WERI-Rb-1 (cell line): ENCODE measurements around the gene AOPEP.

Experiments used
- DNase-seq: peaks from one replicate; pipeline ENCODE4 v3.0.0-alpha.2; 2020
- H3K27ac ChIP-seq: fragments of 250-450 bp; sonication (Bioruptor Pico); 2 replicates; pipeline ENCODE4 v1.5.1; 2020; ENCODE audit warnings: mild to moderate bottlenecking, moderate library complexity
- H3K27me3 ChIP-seq: fragments of 250-450 bp; sonication (Bioruptor Pico); 2 replicates; pipeline ENCODE4 v1.5.1; 2021; ENCODE audit warnings: mild to moderate bottlenecking, low read depth, moderate library complexity; ENCODE audit not compliant: insufficient read depth, severe bottlenecking
- H3K36me3 ChIP-seq: fragments of 250-450 bp; sonication (Bioruptor Pico); 2 replicates; pipeline ENCODE4 v1.5.1; 2020; ENCODE audit warnings: mild to moderate bottlenecking, moderate library complexity
- H3K4me3 ChIP-seq: 2 replicates; pipeline ENCODE4 v1.5.1; 2011; ENCODE audit warnings: low read depth, mild to moderate bottlenecking, control low read depth, low read length
- H3K9me3 ChIP-seq: fragments of 250-450 bp; sonication (Bioruptor Pico); 2 replicates; pipeline ENCODE4 v1.5.1; 2021; ENCODE audit warnings: mild to moderate bottlenecking, moderate library complexity; ENCODE audit not compliant: severe bottlenecking
- CTCF ChIP-seq: IDR thresholded peaks from 2 replicates; pipeline ENCODE4 v1.5.1; 2011; ENCODE audit warnings: low read depth, mild to moderate bottlenecking, control low read depth, inconsistent platforms, low read length

Gene AOPEP

GRCh38 chr9:94895668-94896067 lies 169.2 kb downstream of the AOPEP start:
- H3K9me3 ChIP-seq = peaks cover 7% of the 10 kb centered on the region
- H3K4me3 ChIP-seq = no peak overlapping the region
- H3K27ac ChIP-seq = no peak overlapping the region
- no peaks in the 10 kb centered on the region for H3K27me3 ChIP-seq
- no peak for DNase-seq
- no peaks in the 10 kb centered on the region for H3K36me3 ChIP-seq
- no peak for TF ChIP-seq CTCF

GRCh38 chr9:94896512-94896911 lies 170.0 kb downstream of the AOPEP start:
- no peak overlapping the region for H3K27ac ChIP-seq
- no peaks in the 10 kb centered on the region for H3K36me3 ChIP-seq
- DNase-seq = no peak
- no peak overlapping the region for H3K4me3 ChIP-seq
- TF ChIP-seq CTCF = no peak
- H3K9me3 ChIP-seq = no peaks in the 10 kb centered on the region
- H3K27me3 ChIP-seq = no peaks in the 10 kb centered on the region

GRCh38 chr9:94899464-94900221 lies 173.1 kb downstream of the AOPEP start:
- Histone ChIP-seq H3K36me3 (no peaks in the 10 kb centered on the region), H3K9me3 (no peaks in the 10 kb centered on the region), H3K4me3 (no peak overlapping the region), H3K27ac (no peak overlapping the region), H3K27me3 (no peaks in the 10 kb centered on the region)
- no peak for DNase-seq
- no peak for TF ChIP-seq CTCF

GRCh38 chr9:94900222-94901018 lies 173.9 kb downstream of the AOPEP start:
- Histone ChIP-seq H3K27me3 (no peaks in the 10 kb centered on the region), H3K27ac (no peak overlapping the region), H3K4me3 (no peak overlapping the region), H3K9me3 (no peaks in the 10 kb centered on the region), H3K36me3 (no peaks in the 10 kb centered on the region)
- no peak for TF ChIP-seq CTCF
- DNase-seq = no peak

GRCh38 chr9:94901019-94901363 lies 174.5 kb downstream of the AOPEP start:
- Histone ChIP-seq H3K4me3 (no peak overlapping the region), H3K27me3 (no peaks in the 10 kb centered on the region), H3K27ac (no peak overlapping the region; the same call in 1 of the 2 replicates), H3K9me3 (no peaks in the 10 kb centered on the region), H3K36me3 (no peaks in the 10 kb centered on the region)
- DNase-seq = no peak
- TF ChIP-seq CTCF = no peak
